ENCODE data around the gene JPT2. TPM values are rescaled to one million over a fixed set of nuclear protein-coding genes. Genes with fewer than 3 reads are reported as not detected.
A peak's percentile ranks its signal among the peaks of the same experiment; 100 is the strongest.

Gene JPT2
- total RNA-seq, 1 experiment from 2014 or later = 150 TPM

DNA sequence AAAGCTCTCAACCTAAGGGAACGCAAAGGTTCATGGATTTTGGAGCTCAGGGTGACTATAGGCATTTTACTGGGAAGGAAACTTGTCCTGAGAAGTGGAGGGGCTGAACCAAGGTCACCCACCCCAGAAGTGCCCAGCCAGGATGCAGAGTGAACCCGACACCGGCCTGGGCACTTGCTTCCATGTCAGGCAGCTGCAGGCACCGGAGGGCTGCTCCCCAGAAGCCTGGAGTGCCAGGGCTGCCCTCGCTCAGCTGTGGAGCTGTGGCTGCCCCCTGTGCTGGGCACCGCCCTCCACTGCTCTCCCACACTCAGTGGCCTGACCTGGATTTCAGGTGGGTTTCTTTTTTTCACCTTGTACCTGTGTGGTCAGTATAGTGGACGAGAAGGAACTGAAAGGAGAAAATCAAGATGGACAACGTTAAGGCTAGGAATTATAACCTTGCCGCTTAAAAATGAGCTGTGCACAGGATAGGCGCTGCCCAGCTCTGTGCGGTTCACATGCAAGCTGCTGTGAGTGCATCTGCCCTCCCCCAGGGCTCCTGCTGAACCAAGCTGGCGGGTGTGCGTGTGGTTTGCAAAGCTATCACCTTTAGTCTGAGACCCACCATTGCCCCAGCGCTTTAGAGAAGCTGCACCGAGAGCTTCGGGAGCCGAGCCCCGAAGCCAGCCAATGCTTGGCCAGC is 30.1 kb downstream of the JPT2 start:
- peak overlapping the region; percentile 80 for H3K4me3 Mint-ChIP-seq
- H3K27ac Mint-ChIP-seq = 0 out of 2 replicates have a peak overlapping the region, but pooled peaks have one; percentile 87
- CTCF ChIA-PET = interaction anchor here (1.6 to 2.8 kb wide), 2 partner anchors 56 to 98 kb away, joined by 5 to 24 read pairs; partner anchors contain the start of genes CRAMP1 and IFT140
- peaks cover 25% of the 10 kb centered on the region for H3K4me1 Mint-ChIP-seq
- H3K9me3 Mint-ChIP-seq = no peaks in the 10 kb centered on the region
- POLR2A ChIA-PET = interaction anchor here (0.5 kb wide), 1 partner anchor 43 kb away, joined by 3 read pairs; no protein-coding TSS in a partner anchor
- TF ChIP-seq NR3C1 (CRISPR knock-in tag; conservative IDR thresholded peaks at IDR 0.05; ENCODE audit: low read depth) (no peak), ERG (CRISPR knock-in tag; IDR thresholded peaks at IDR 0.05) (no peak), MXD4 (CRISPR knock-in tag; IDR thresholded peaks at IDR 0.05; ENCODE audit: borderline replicate concordance) (no peak), JAZF1 (CRISPR knock-in tag; IDR thresholded peaks at IDR 0.05) (no peak), KAT7 (CRISPR knock-in tag; IDR thresholded peaks at IDR 0.05; ENCODE audit: borderline replicate concordance) (no peak), SOX15 (CRISPR knock-in tag; IDR thresholded peaks at IDR 0.05) (no peak), ZNF671 (CRISPR knock-in tag; IDR thresholded peaks at IDR 0.05) (no peak)
- TF ChIP-seq, protein P1, sequence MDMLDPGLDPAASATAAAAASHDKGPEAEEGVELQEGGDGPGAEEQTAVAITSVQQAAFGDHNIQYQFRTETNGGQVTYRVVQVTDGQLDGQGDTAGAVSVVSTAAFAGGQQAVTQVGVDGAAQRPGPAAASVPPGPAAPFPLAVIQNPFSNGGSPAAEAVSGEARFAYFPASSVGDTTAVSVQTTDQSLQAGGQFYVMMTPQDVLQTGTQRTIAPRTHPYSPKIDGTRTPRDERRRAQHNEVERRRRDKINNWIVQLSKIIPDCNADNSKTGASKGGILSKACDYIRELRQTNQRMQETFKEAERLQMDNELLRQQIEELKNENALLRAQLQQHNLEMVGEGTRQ (CRISPR knock-in tag; IDR thresholded peaks at IDR 0.05) = no peak
- no peak for DNase-seq (ENCODE audit: low spot score)
- peaks cover 1% of the 10 kb centered on the region; the same call in 1 of the 2 replicates for H3K36me3 Mint-ChIP-seq
- ATAC-seq = no peak
- no peaks in the 10 kb centered on the region for H3K27me3 Mint-ChIP-seq (ENCODE audit: low read depth)

- TF ChIP-seq ZBTB21 (CRISPR knock-in tag; IDR thresholded peaks at IDR 0.05; ENCODE audit: borderline replicate concordance) (no peak), ZNF416 (CRISPR knock-in tag; IDR thresholded peaks at IDR 0.05) (no peak)
- TF ChIP-seq, protein P2, sequence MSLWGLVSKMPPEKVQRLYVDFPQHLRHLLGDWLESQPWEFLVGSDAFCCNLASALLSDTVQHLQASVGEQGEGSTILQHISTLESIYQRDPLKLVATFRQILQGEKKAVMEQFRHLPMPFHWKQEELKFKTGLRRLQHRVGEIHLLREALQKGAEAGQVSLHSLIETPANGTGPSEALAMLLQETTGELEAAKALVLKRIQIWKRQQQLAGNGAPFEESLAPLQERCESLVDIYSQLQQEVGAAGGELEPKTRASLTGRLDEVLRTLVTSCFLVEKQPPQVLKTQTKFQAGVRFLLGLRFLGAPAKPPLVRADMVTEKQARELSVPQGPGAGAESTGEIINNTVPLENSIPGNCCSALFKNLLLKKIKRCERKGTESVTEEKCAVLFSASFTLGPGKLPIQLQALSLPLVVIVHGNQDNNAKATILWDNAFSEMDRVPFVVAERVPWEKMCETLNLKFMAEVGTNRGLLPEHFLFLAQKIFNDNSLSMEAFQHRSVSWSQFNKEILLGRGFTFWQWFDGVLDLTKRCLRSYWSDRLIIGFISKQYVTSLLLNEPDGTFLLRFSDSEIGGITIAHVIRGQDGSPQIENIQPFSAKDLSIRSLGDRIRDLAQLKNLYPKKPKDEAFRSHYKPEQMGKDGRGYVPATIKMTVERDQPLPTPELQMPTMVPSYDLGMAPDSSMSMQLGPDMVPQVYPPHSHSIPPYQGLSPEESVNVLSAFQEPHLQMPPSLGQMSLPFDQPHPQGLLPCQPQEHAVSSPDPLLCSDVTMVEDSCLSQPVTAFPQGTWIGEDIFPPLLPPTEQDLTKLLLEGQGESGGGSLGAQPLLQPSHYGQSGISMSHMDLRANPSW (CRISPR knock-in tag; conservative IDR thresholded peaks at IDR 0.05; ENCODE audit: low read depth) = no peak
- TF ChIP-seq, protein P3, sequence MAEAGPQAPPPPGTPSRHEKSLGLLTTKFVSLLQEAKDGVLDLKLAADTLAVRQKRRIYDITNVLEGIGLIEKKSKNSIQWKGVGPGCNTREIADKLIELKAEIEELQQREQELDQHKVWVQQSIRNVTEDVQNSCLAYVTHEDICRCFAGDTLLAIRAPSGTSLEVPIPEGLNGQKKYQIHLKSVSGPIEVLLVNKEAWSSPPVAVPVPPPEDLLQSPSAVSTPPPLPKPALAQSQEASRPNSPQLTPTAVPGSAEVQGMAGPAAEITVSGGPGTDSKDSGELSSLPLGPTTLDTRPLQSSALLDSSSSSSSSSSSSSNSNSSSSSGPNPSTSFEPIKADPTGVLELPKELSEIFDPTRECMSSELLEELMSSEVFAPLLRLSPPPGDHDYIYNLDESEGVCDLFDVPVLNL (CRISPR knock-in tag; IDR thresholded peaks at IDR 0.05; ENCODE audit: borderline replicate concordance, low read depth) = no peak
- TF ChIP-seq, protein P4, sequence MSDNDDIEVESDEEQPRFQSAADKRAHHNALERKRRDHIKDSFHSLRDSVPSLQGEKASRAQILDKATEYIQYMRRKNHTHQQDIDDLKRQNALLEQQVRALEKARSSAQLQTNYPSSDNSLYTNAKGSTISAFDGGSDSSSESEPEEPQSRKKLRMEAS (CRISPR knock-in tag; IDR thresholded peaks at IDR 0.05) = no peak
- DNase-seq (ENCODE audit: low spot score) = no peak
- POLR2A ChIA-PET = no interaction called here
- H3K27me3 Mint-ChIP-seq (ENCODE audit: low read depth) = no peaks in the 10 kb centered on the region
- no peaks in the 10 kb centered on the region for H3K36me3 Mint-ChIP-seq
- ATAC-seq = no peak
- no peak overlapping the region for H3K4me3 Mint-ChIP-seq
- no peaks in the 10 kb centered on the region for H3K9me3 Mint-ChIP-seq
- peak overlapping the region; percentile 53; the same call in 1 of the 2 replicates for H3K27ac Mint-ChIP-seq
- CTCF ChIA-PET = interaction anchor here (1.6 kb wide), 1 partner anchor 55 kb away, joined by 5 read pairs; no protein-coding TSS in a partner anchor
- peaks cover 30% of the 10 kb centered on the region for H3K4me1 Mint-ChIP-seq
These were observed 30.7 kb downstream of the JPT2 start for GRCh38 chr16:1708768-1709180.

- H3K4me1 Mint-ChIP-seq = peaks cover 35% of the 10 kb centered on the region
- CTCF ChIA-PET = no interaction called here
- ATAC-seq (no peak), DNase-seq (ENCODE audit: low spot score) (no peak)
- no peak overlapping the region for H3K4me3 Mint-ChIP-seq
- H3K36me3 Mint-ChIP-seq = no peaks in the 10 kb centered on the region
- POLR2A ChIA-PET = no interaction called here
- no peaks in the 10 kb centered on the region for H3K27me3 Mint-ChIP-seq (ENCODE audit: low read depth)
- no peak overlapping the region for H3K27ac Mint-ChIP-seq
- H3K9me3 Mint-ChIP-seq = no peaks in the 10 kb centered on the region
- no peak for TF ChIP-seq MXD4 (CRISPR knock-in tag; IDR thresholded peaks at IDR 0.05; ENCODE audit: borderline replicate concordance)
- TF ChIP-seq NFATC4 (CRISPR knock-in tag; IDR thresholded peaks at IDR 0.05) = no peak
- TF ChIP-seq NR3C1 (CRISPR knock-in tag; conservative IDR thresholded peaks at IDR 0.05; ENCODE audit: low read depth) = no peak
- TF ChIP-seq CREB1 (CRISPR knock-in tag; IDR thresholded peaks at IDR 0.05) = no peak
- no peak for TF ChIP-seq FOXP1 (CRISPR knock-in tag; IDR thresholded peaks at IDR 0.05; ENCODE audit: borderline replicate concordance)
- TF ChIP-seq FOXJ3 (CRISPR knock-in tag; IDR thresholded peaks at IDR 0.05; ENCODE audit: borderline replicate concordance) = no peak
- no peak for TF ChIP-seq ZNF532 (CRISPR knock-in tag; IDR thresholded peaks at IDR 0.05; ENCODE audit: borderline replicate concordance)
These were observed 31.3 kb downstream of the JPT2 start for GRCh38 chr16:1709356-1709755.

Data from WTC11 (cell line).